Mesenchymal stem cell (in vitro differentiated cells and primary cell): ENCODE data around the gene CNTROB.

ENCODE experiments used
- DNase-seq: peaks from one replicate; pipeline ENCODE4 v3.0.0-alpha.2; 2013
- H2AFZ ChIP-seq: one replicate; pipeline ENCODE4 v1.6.1; 2013; ENCODE audit warnings: low read depth, mild to moderate bottlenecking, control low read depth, inconsistent platforms, low read length, moderate library complexity
- H2AK5ac ChIP-seq: 2 replicates; pipeline ENCODE4 v1.6.1; 2013; ENCODE audit warnings: low read length, moderate library complexity, mild to moderate bottlenecking, inconsistent platforms; ENCODE audit not compliant: severe bottlenecking
- H2BK120ac ChIP-seq: one replicate; pipeline ENCODE4 v1.6.1; 2013; ENCODE audit warnings: low read depth, mild to moderate bottlenecking, inconsistent platforms, low read length, moderate library complexity
- H2BK12ac ChIP-seq, 2 experiments: one replicate each; pipeline ENCODE4 v1.6.1; 2013; ENCODE audit warnings: inconsistent platforms in 2 of 2, low read length in 2 of 2, mild to moderate bottlenecking in 2 of 2, moderate library complexity in 2 of 2, control low read depth in 1 of 2
- H2BK15ac ChIP-seq: one replicate; pipeline ENCODE4 v1.6.1; 2013; ENCODE audit warnings: mild to moderate bottlenecking, low read depth, inconsistent platforms; ENCODE audit not compliant: poor library complexity, severe bottlenecking
- H2BK5ac ChIP-seq: 2 replicates; pipeline ENCODE4 v1.6.1; 2013; ENCODE audit warnings: low read depth, mild to moderate bottlenecking, low read length, control low read depth, inconsistent platforms; ENCODE audit not compliant: poor library complexity, severe bottlenecking
- H3K14ac ChIP-seq, 2 experiments: one replicate each; pipeline ENCODE4 v1.6.1; 2013; ENCODE audit warnings: inconsistent platforms in 2 of 2, low read length in 2 of 2, control low read depth in 1 of 2, mild to moderate bottlenecking in 1 of 2, moderate library complexity in 1 of 2
- H3K18ac ChIP-seq, 2 experiments: one replicate each; pipeline ENCODE4 v1.6.1; 2013; ENCODE audit warnings: inconsistent platforms in 2 of 2, low read length in 2 of 2, control low read depth in 1 of 2, low read depth in 1 of 2, mild to moderate bottlenecking in 1 of 2
- H3K23ac ChIP-seq, 2 experiments: one replicate each; pipeline ENCODE4 v1.6.1; 2013; ENCODE audit warnings: inconsistent platforms in 2 of 2, low read length in 2 of 2, mild to moderate bottlenecking in 2 of 2, moderate library complexity in 2 of 2, control low read depth in 1 of 2
- H3K27ac ChIP-seq: 2 replicates; pipeline ENCODE4 v1.5.1; 2013; ENCODE audit warnings: mild to moderate bottlenecking, moderate library complexity, low read length, control low read depth, inconsistent platforms; ENCODE audit not compliant: poor library complexity, severe bottlenecking
- H3K27me3 ChIP-seq, 2 experiments: 2 replicates each; pipeline versions ENCODE4 v1.6.1 to v1.7.0; 2013; ENCODE audit warnings: low read length in 2 of 2, mild to moderate bottlenecking in 2 of 2, moderate library complexity in 2 of 2, control low read depth in 1 of 2, inconsistent platforms in 1 of 2; ENCODE audit not compliant: control insufficient read depth in 1 of 2, insufficient read depth in 1 of 2
- H3K36me3 ChIP-seq, 2 experiments: 2 replicates each; pipeline versions ENCODE4 v1.6.1 to v1.7.0; 2013; ENCODE audit warnings: low read length in 2 of 2, control low read depth in 1 of 2, inconsistent platforms in 1 of 2, low read depth in 1 of 2, mild to moderate bottlenecking in 1 of 2; ENCODE audit not compliant: insufficient read depth in 2 of 2, control insufficient read depth in 1 of 2
- H3K4ac ChIP-seq, 2 experiments: one replicate each; pipeline ENCODE4 v1.6.1; 2013; ENCODE audit warnings: inconsistent platforms in 2 of 2, low read length in 2 of 2, mild to moderate bottlenecking in 2 of 2, moderate library complexity in 2 of 2, control low read depth in 1 of 2, low read depth in 1 of 2
- H3K4me1 ChIP-seq: 2 replicates; pipeline ENCODE4 v1.6.1; 2013; ENCODE audit warnings: low read depth, low read length, control low read depth; ENCODE audit not compliant: control insufficient read depth, insufficient read depth
- H3K4me2 ChIP-seq: 2 replicates; pipeline ENCODE4 v1.6.1; 2013; ENCODE audit warnings: low read length, mild to moderate bottlenecking, inconsistent platforms; ENCODE audit not compliant: poor library complexity, severe bottlenecking
- H3K4me3 ChIP-seq, 2 experiments: 2 replicates each; pipeline versions ENCODE4 v1.5.1 to v1.7.0; 2013; ENCODE audit warnings: low read length in 2 of 2, mild to moderate bottlenecking in 2 of 2, control low read depth in 1 of 2, low read depth in 1 of 2; ENCODE audit not compliant: insufficient read depth in 1 of 2
- H3K79me1 ChIP-seq: replicated peaks from 2 replicates; pipeline ENCODE4 v1.6.1; 2013; ENCODE audit warnings: mild to moderate bottlenecking, control low read depth, low read length, inconsistent platforms; ENCODE audit not compliant: poor library complexity, severe bottlenecking
- H3K9ac ChIP-seq: 2 replicates; pipeline ENCODE4 v1.7.0; 2013; ENCODE audit warnings: mild to moderate bottlenecking, low read length, moderate library complexity
- H3K9me3 ChIP-seq: 2 replicates; pipeline ENCODE4 v1.7.0; 2013; ENCODE audit warnings: mild to moderate bottlenecking, low read length; ENCODE audit not compliant: control insufficient read depth
- H4K8ac ChIP-seq: one replicate; pipeline ENCODE4 v1.6.1; 2013; ENCODE audit warnings: inconsistent platforms, mild to moderate bottlenecking, low read length, moderate library complexity
- H4K91ac ChIP-seq: one replicate; pipeline ENCODE4 v1.6.1; 2013; ENCODE audit warnings: mild to moderate bottlenecking, low read length, inconsistent platforms
- WGBS: methylation state at CpG from one replicate; pipeline ENCODE4 v1.1.7; 2013; ENCODE audit warnings: mixed read lengths; 5-methylcytosine and 5-hydroxymethylcytosine counted together

CNTROB gene

DNA sequence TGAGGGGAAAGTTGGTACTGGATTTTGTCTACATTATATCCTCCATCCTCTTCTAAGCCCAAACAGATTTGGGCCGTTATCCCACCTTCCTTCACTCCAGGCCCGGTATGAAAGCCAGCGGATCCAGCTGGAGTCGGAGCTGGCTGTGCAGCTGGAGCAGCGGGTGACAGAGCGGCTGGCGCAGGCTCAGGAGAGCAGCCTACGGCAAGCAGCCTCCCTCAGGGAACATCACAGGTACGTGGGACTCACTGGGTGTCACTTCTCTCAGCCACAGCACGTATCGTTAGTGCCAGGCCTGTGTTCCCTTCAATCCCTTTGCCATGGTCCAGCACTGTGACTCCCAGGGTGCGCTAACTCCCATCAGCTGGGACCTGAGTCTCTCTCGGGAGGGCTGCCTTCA lies 11.3 kb downstream of the CNTROB start:
- H3K27me3 ChIP-seq = no peaks in the 10 kb centered on the region
- H3K4ac ChIP-seq = no peak overlapping the region
- no peak overlapping the region for H3K9ac ChIP-seq
- H3K9me3 ChIP-seq = no peaks in the 10 kb centered on the region
- no peak overlapping the region for H3K14ac ChIP-seq
- no peak overlapping the region for H2BK15ac ChIP-seq
- no peak overlapping the region for H3K4me3 ChIP-seq
- over 99% methylated on average over 13 of the region's 13 CpGs for WGBS
- H2AK5ac ChIP-seq = no peak overlapping the region
- no peak overlapping the region for H4K8ac ChIP-seq
- no peak overlapping the region for H2AFZ ChIP-seq
- no peak overlapping the region for H4K91ac ChIP-seq
- no peak overlapping the region for H2BK12ac ChIP-seq
- no peak overlapping the region for H3K4me2 ChIP-seq
- no peak overlapping the region for H2BK5ac ChIP-seq
- no peak for DNase-seq
- no peak overlapping the region for H3K18ac ChIP-seq
- H3K79me1 ChIP-seq = peaks cover 11% of the 10 kb centered on the region
- H3K4me1 ChIP-seq = no peaks in the 10 kb centered on the region
- H3K36me3 ChIP-seq = peaks cover 60 to 86% of the 10 kb centered on the region in 2 experiments
- H3K23ac ChIP-seq = no peak overlapping the region
- no peak overlapping the region for H3K27ac ChIP-seq
- no peak overlapping the region for H2BK120ac ChIP-seq

DNA sequence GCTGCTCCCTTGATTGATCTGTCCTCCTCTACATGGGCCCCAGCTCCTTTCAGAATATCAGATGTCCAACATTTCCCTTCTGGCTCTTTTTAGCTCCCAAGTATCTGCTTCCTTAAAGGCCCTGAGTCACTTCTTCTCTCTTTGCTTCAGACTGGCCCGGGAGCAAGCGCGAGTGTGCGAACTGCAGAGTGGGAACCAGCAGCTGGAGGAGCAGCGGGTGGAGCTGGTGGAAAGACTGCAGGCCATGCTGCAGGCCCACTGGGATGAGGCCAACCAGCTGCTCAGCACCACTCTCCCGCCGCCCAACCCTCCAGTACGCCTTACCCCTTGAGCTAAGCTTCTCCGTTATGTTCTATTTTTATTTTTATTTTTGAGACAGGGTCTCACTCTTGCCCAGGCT lies 12.3 kb downstream of the CNTROB start:
- no peak overlapping the region for H2BK120ac ChIP-seq
- H3K9me3 ChIP-seq = no peaks in the 10 kb centered on the region

GRCh38 chr17:7945651-7946050 lies 13.6 kb downstream of the CNTROB start:
- no peak overlapping the region for H3K27ac ChIP-seq
- H2BK120ac ChIP-seq = no peak overlapping the region
- H2AK5ac ChIP-seq = no peak overlapping the region
- H3K18ac ChIP-seq = no peak overlapping the region
- H3K23ac ChIP-seq = no peak overlapping the region
- WGBS = 95% methylated on average over 7 of the region's 7 CpGs
- H3K4me2 ChIP-seq = no peak overlapping the region
- H3K79me1 ChIP-seq = peaks cover 9% of the 10 kb centered on the region
- H2AFZ ChIP-seq = no peak overlapping the region
- H3K9me3 ChIP-seq = no peaks in the 10 kb centered on the region
- H3K9ac ChIP-seq = no peak overlapping the region
- no peak overlapping the region for H2BK12ac ChIP-seq
- H3K14ac ChIP-seq = no peak overlapping the region
- H4K8ac ChIP-seq = no peak overlapping the region
- no peak overlapping the region for H2BK15ac ChIP-seq
- H3K4me3 ChIP-seq = no peak overlapping the region
- DNase-seq = no peak
- no peaks in the 10 kb centered on the region for H3K4me1 ChIP-seq
- H3K27me3 ChIP-seq = no peaks in the 10 kb centered on the region
- H4K91ac ChIP-seq = no peak overlapping the region
- no peak overlapping the region for H3K4ac ChIP-seq
- H3K36me3 ChIP-seq = peaks cover 54 to 88% of the 10 kb centered on the region in 2 experiments
- no peak overlapping the region for H2BK5ac ChIP-seq

More for the DNA sequence above, 12.3 kb downstream of the CNTROB start:
- H3K23ac ChIP-seq = no peak overlapping the region
- no peak overlapping the region for H3K4ac ChIP-seq
- no peak overlapping the region for H3K4me3 ChIP-seq
- no peaks in the 10 kb centered on the region for H3K27me3 ChIP-seq
- H2BK5ac ChIP-seq = no peak overlapping the region
- H2BK15ac ChIP-seq = no peak overlapping the region
- H3K79me1 ChIP-seq = peaks cover 11% of the 10 kb centered on the region
- peaks cover 60 to 88% of the 10 kb centered on the region in 2 experiments for H3K36me3 ChIP-seq
- 99% methylated on average over 9 of the region's 9 CpGs for WGBS
- H3K4me1 ChIP-seq = no peaks in the 10 kb centered on the region
- no peak overlapping the region for H3K27ac ChIP-seq
- H3K18ac ChIP-seq = no peak overlapping the region
- H3K4me2 ChIP-seq = no peak overlapping the region
- H4K8ac ChIP-seq = no peak overlapping the region
- H3K9ac ChIP-seq = no peak overlapping the region
- H2AK5ac ChIP-seq = no peak overlapping the region
- no peak overlapping the region for H2BK12ac ChIP-seq
- DNase-seq = no peak
- no peak overlapping the region for H4K91ac ChIP-seq
- H2AFZ ChIP-seq = no peak overlapping the region
- H3K14ac ChIP-seq = no peak overlapping the region

DNA sequence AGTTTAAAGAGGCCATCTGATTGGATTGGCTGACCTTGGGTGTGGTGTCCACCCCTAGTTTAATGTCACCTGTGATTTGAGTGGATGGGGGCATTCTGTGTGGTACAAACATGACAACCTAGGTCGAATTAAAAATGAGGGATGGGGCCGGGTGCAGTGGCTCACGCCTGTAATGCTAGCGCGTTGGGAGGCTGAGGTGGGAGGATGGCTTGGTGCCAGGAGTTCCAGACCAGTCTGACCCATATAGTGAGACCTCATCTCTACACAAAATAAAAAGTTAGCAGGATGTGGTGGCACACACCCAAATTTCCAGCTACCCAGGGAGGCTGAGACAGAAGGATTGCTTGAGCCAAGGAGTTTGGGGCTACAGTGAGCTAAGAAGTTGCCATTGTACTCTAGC lies 14.4 kb downstream of the CNTROB start:
- no peak overlapping the region for H3K14ac ChIP-seq
- no peak overlapping the region for H4K8ac ChIP-seq
- no peak overlapping the region for H3K4ac ChIP-seq
- peaks cover 52 to 83% of the 10 kb centered on the region in 2 experiments for H3K36me3 ChIP-seq
- H3K4me1 ChIP-seq = no peaks in the 10 kb centered on the region
- no peak overlapping the region for H3K9ac ChIP-seq
- H3K4me2 ChIP-seq = no peak overlapping the region
- H3K9me3 ChIP-seq = no peaks in the 10 kb centered on the region
- no peaks in the 10 kb centered on the region for H3K27me3 ChIP-seq
- no peak overlapping the region for H2AFZ ChIP-seq
- peaks cover 9% of the 10 kb centered on the region for H3K79me1 ChIP-seq
- H2BK5ac ChIP-seq = no peak overlapping the region
- no peak overlapping the region for H4K91ac ChIP-seq
- 93% methylated on average over 3 of the region's 5 CpGs for WGBS
- H3K23ac ChIP-seq = no peak overlapping the region
- DNase-seq = no peak
- H2AK5ac ChIP-seq = no peak overlapping the region
- no peak overlapping the region for H3K18ac ChIP-seq
- H3K4me3 ChIP-seq = no peak overlapping the region
- H2BK120ac ChIP-seq = no peak overlapping the region
- H3K27ac ChIP-seq = no peak overlapping the region
- H2BK15ac ChIP-seq = no peak overlapping the region
- H2BK12ac ChIP-seq = no peak overlapping the region
